ENCODE results near the gene UBTD2.

DNA sequence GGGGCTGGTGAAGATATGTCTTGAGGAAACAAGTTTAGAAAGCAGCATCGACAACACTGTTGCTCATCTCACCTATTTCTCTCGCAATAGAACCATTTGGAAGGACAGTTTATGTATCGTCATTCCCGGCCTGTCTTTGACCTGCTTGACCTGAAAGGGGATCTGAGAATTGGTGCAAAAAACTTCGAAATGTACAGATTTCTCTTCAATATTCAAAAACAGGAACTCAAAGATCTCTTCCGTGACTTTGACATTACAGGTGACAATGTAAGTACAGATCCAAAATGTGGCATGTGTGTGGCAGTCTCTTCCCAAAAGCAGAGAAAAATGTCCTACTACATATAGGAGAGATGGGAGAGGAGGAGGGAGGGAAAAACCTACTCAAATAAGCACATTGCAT, 83.1 kb downstream of the UBTD2 start:
- TF ChIP-seq, protein P1, sequence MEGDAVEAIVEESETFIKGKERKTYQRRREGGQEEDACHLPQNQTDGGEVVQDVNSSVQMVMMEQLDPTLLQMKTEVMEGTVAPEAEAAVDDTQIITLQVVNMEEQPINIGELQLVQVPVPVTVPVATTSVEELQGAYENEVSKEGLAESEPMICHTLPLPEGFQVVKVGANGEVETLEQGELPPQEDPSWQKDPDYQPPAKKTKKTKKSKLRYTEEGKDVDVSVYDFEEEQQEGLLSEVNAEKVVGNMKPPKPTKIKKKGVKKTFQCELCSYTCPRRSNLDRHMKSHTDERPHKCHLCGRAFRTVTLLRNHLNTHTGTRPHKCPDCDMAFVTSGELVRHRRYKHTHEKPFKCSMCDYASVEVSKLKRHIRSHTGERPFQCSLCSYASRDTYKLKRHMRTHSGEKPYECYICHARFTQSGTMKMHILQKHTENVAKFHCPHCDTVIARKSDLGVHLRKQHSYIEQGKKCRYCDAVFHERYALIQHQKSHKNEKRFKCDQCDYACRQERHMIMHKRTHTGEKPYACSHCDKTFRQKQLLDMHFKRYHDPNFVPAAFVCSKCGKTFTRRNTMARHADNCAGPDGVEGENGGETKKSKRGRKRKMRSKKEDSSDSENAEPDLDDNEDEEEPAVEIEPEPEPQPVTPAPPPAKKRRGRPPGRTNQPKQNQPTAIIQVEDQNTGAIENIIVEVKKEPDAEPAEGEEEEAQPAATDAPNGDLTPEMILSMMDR (IDR thresholded peaks at IDR 0.05) = no peak
- TF ChIP-seq NFYB (CRISPR knock-in tag; conservative IDR thresholded peaks at IDR 0.05; ENCODE audit: low read depth) (no peak), ELF4 (CRISPR knock-in tag; IDR thresholded peaks at IDR 0.05; ENCODE audit: low read depth) (no peak)
- TF ChIP-seq, protein P2, sequence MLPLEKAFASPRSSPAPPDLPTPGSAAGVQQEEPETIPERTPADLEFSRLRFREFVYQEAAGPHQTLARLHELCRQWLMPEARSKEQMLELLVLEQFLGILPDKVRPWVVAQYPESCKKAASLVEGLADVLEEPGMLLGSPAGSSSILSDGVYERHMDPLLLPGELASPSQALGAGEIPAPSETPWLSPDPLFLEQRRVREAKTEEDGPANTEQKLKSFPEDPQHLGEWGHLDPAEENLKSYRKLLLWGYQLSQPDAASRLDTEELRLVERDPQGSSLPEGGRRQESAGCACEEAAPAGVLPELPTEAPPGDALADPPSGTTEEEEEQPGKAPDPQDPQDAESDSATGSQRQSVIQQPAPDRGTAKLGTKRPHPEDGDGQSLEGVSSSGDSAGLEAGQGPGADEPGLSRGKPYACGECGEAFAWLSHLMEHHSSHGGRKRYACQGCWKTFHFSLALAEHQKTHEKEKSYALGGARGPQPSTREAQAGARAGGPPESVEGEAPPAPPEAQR (CRISPR knock-in tag; IDR thresholded peaks at IDR 0.05) = no peak
- TF ChIP-seq, protein P3, sequence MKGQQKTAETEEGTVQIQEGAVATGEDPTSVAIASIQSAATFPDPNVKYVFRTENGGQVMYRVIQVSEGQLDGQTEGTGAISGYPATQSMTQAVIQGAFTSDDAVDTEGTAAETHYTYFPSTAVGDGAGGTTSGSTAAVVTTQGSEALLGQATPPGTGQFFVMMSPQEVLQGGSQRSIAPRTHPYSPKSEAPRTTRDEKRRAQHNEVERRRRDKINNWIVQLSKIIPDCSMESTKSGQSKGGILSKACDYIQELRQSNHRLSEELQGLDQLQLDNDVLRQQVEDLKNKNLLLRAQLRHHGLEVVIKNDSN (CRISPR knock-in tag; IDR thresholded peaks at IDR 0.05) = no peak
- TF ChIP-seq, protein P4, sequence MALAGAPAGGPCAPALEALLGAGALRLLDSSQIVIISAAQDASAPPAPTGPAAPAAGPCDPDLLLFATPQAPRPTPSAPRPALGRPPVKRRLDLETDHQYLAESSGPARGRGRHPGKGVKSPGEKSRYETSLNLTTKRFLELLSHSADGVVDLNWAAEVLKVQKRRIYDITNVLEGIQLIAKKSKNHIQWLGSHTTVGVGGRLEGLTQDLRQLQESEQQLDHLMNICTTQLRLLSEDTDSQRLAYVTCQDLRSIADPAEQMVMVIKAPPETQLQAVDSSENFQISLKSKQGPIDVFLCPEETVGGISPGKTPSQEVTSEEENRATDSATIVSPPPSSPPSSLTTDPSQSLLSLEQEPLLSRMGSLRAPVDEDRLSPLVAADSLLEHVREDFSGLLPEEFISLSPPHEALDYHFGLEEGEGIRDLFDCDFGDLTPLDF (CRISPR knock-in tag; IDR thresholded peaks at IDR 0.05) = no peak
- TF ChIP-seq, protein P5, sequence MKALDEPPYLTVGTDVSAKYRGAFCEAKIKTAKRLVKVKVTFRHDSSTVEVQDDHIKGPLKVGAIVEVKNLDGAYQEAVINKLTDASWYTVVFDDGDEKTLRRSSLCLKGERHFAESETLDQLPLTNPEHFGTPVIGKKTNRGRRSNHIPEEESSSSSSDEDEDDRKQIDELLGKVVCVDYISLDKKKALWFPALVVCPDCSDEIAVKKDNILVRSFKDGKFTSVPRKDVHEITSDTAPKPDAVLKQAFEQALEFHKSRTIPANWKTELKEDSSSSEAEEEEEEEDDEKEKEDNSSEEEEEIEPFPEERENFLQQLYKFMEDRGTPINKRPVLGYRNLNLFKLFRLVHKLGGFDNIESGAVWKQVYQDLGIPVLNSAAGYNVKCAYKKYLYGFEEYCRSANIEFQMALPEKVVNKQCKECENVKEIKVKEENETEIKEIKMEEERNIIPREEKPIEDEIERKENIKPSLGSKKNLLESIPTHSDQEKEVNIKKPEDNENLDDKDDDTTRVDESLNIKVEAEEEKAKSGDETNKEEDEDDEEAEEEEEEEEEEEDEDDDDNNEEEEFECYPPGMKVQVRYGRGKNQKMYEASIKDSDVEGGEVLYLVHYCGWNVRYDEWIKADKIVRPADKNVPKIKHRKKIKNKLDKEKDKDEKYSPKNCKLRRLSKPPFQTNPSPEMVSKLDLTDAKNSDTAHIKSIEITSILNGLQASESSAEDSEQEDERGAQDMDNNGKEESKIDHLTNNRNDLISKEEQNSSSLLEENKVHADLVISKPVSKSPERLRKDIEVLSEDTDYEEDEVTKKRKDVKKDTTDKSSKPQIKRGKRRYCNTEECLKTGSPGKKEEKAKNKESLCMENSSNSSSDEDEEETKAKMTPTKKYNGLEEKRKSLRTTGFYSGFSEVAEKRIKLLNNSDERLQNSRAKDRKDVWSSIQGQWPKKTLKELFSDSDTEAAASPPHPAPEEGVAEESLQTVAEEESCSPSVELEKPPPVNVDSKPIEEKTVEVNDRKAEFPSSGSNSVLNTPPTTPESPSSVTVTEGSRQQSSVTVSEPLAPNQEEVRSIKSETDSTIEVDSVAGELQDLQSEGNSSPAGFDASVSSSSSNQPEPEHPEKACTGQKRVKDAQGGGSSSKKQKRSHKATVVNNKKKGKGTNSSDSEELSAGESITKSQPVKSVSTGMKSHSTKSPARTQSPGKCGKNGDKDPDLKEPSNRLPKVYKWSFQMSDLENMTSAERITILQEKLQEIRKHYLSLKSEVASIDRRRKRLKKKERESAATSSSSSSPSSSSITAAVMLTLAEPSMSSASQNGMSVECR (CRISPR knock-in tag; IDR thresholded peaks at IDR 0.05; ENCODE audit: borderline replicate concordance) = no peak

Data from WTC11 (cell line).